GM10266 (cell line): Measurements from ENCODE around the gene MPRIP.

ENCODE experiments used
- DNase-seq: peaks from one replicate; pipeline ENCODE4 v3.0.0; 2012; ENCODE audit errors: extremely low spot score
- CTCF ChIP-seq: IDR thresholded peaks from 2 replicates; pipeline ENCODE4 v1.5.1; 2012; ENCODE audit warnings: mild to moderate bottlenecking, low read depth; ENCODE audit not compliant: control insufficient read depth, insufficient read depth; ENCODE audit errors: missing control alignments

The MPRIP gene

GRCh38 chr17:17069849-17070248 lies 27.6 kb downstream of the MPRIP start:
- no peak for DNase-seq
- no peak for TF ChIP-seq CTCF

DNA sequence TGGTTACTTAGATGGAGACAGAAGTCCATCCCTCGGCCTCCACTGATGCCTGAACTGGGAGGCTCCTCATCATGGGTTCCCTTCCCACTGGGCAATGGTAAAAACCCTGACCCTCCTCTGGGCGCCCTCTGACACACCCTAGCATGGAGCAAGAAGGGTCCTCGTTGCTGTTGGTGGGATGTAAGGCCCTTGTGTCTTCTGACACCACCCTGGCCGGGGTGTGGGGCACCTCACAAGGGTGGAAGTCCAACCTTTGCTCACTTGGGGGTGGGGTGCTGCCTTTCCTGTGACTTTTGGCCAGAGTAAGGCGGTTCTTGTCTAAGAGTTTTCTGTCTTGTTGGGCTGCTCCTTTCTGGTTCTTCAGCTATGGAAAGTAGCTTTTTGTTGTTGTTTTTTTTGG lies 28.7 kb downstream of the MPRIP start:
- TF ChIP-seq CTCF = no peak
- no peak for DNase-seq

DNA sequence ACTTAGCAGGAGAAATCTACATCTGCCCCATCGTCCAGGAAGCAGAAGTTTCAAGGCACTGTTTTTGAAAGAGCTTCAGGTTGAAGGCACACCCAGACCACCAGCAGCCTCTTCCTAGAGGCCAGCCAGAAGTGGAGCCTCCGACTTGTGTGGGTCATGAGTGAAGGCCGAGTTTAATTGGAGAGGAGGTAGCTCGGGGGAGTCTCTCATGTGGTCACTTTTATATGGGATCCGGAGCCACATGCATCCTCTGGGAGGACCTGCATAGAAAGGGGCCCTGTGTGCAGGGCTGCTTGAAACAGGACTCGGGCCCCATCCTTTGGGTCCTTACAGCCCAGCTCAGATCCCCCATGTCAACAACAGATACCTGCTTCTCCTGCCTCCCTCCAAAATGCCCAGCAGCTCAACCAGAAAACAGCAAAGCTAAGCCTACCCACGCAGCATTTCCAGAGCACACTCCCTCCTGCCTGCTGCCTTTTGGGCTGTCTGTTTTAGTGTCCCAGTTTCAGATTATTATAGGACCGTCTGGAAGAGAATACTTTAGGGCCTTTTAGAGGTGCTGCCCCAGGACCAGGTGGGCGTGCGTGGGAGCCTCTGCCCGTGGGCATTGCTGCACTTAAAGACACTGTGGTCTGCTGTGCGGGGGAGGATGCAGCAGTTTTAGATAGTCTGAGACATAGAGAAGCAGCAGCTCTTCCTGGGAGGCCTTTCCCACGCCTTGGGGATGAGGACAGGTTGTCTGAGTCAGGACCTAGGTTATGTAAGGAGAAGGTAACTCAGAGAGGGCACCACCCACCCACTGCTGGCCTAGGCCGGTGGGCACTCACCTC lies 29.5 kb downstream of the MPRIP start:
- DNase-seq = no peak
- no peak for TF ChIP-seq CTCF

DNA sequence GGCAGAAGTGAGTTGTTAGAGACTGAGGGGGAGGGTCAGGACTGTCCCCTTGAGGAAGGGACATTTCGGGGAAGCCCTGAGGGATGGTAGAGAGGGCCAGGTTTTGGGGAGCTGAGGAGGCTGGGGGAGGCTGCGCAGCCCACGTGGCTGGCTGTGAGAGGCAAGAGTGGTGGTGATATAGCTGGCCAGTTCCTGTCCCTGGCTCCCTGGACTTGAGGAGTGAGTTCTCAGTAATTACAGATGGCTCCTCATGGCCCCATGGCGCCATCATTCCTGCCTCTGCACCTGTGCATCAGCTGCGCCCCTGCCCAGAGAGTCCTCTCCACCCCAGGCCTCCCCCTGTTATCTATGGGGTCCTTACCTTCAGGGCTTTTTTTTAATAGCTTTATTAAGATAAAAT lies 30.3 kb downstream of the MPRIP start:
- TF ChIP-seq CTCF = no peak
- DNase-seq = no peak

GRCh38 chr17:17073030-17073564 lies 30.8 kb downstream of the MPRIP start:
- TF ChIP-seq CTCF = no peak
- no peak for DNase-seq

DNA sequence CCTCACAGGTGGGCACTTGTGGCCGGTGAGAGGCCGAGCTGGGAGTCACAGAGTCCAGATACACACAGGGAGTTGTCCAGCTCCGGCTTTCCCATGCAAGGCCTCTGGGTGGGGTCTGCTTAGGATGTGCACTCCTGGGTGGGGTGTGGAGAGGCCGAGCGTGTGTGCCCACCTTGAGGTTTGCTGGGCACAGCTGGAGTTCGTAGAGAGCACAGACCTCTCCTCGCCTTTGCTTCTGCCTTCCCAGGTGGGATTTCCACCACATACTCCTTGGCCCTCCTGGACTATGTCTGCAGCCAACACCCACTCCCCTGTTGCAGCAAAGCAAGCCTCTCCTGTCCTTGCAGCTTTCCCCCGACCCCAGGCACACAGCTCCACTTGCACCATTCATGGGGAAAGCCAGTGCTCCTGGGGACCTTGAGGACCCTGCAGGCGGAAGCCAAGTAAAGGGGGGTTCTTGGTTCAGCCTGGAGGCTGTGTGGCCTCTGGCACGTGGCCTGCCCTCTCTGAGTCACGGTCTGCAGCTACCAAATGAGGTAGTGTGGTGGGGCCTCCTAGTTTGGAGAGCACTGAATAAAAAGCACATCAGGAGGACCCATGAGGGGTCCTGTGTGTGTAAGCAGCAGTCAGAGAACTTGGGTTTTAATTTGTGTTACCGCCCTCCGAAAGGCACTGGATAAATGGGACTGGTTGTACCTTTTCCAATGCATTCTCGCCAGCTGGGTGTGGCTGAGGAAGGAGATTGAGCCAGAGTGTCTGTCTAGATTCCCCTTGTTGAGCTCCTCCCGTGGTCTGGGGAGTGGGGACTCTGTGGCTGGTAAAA lies 31.5 kb downstream of the MPRIP start:
- TF ChIP-seq CTCF = no peak
- no peak for DNase-seq
